RWPE2 (cell line): ENCODE measurements around the gene MICAL2.

Experiments
- ATAC-seq: fragments of 200-7000 bp; cut with Tn5 transposase; 3 replicates; pipeline ENCODE4 v1.9.1; 2021; ENCODE audit warnings: low read depth
- DNase-seq: peaks from one replicate; pipeline ENCODE4 v3.0.0-alpha.2; 2020; ENCODE audit warnings: low spot score
- H3K27ac ChIP-seq: fragments of 450-650 bp; 2 replicates; pipeline ENCODE4 v1.5.1; 2017; ENCODE audit warnings: mild to moderate bottlenecking; ENCODE audit not compliant: poor library complexity, severe bottlenecking
- H3K27me3 ChIP-seq: fragments of 250-450 bp; sonication (Bioruptor Pico); 2 replicates; pipeline ENCODE4 v1.5.1; 2021; ENCODE audit warnings: mild to moderate bottlenecking, moderate library complexity; ENCODE audit not compliant: insufficient read depth, poor library complexity, severe bottlenecking
- H3K36me3 ChIP-seq: fragments of 250-450 bp; sonication (Bioruptor Pico); 2 replicates; pipeline ENCODE4 v1.5.1; 2020; ENCODE audit warnings: low read depth, mild to moderate bottlenecking, moderate library complexity
- H3K4me1 ChIP-seq: fragments of 250-450 bp; sonication (Bioruptor Pico); 2 replicates; pipeline ENCODE4 v1.5.1; 2021; ENCODE audit warnings: mild to moderate bottlenecking, moderate library complexity; ENCODE audit not compliant: insufficient read depth, poor library complexity, severe bottlenecking
- H3K4me3 ChIP-seq: fragments of 250-450 bp; sonication (Bioruptor Pico); 2 replicates; pipeline ENCODE4 v1.5.1; 2021; ENCODE audit warnings: mild to moderate bottlenecking, moderate library complexity; ENCODE audit not compliant: severe bottlenecking
- H3K9me3 ChIP-seq: fragments of 250-450 bp; sonication (Bioruptor Pico); 2 replicates; pipeline ENCODE4 v1.5.1; 2021; ENCODE audit warnings: mild to moderate bottlenecking, moderate library complexity; ENCODE audit not compliant: severe bottlenecking
- TF ChIP-seq, protein P1 (sequence below): fragments of 450-650 bp; IDR thresholded peaks from one replicate; pipeline ENCODE4 v1.5.1; 2017; ENCODE audit warnings: mild to moderate bottlenecking, moderate library complexity; ENCODE audit not compliant: poor library complexity, severe bottlenecking

Gene MICAL2

DNA sequence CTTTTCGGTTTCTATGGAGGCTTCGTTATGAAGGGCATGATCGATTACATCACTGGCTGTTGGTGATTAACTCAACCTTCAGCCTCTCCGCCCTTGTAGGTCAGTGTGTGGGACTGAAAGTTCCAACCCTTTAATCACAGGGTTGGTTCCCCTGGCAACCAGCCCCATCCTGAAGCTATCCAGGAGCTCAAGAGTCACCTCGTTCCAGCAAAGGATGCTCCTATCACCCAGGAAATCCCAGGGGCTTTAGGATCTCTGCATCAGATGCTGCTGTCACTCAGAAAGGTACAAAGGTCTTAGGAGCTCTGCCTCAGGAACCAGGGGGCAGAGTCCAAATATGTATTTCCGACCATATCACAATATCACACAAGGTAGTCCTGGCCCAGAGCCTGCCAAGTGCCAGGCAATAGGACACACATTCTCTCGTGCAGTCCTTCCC is 143.5 kb downstream of the MICAL2 start:
- DNase-seq, result no peak
- TF ChIP-seq, protein P1, sequence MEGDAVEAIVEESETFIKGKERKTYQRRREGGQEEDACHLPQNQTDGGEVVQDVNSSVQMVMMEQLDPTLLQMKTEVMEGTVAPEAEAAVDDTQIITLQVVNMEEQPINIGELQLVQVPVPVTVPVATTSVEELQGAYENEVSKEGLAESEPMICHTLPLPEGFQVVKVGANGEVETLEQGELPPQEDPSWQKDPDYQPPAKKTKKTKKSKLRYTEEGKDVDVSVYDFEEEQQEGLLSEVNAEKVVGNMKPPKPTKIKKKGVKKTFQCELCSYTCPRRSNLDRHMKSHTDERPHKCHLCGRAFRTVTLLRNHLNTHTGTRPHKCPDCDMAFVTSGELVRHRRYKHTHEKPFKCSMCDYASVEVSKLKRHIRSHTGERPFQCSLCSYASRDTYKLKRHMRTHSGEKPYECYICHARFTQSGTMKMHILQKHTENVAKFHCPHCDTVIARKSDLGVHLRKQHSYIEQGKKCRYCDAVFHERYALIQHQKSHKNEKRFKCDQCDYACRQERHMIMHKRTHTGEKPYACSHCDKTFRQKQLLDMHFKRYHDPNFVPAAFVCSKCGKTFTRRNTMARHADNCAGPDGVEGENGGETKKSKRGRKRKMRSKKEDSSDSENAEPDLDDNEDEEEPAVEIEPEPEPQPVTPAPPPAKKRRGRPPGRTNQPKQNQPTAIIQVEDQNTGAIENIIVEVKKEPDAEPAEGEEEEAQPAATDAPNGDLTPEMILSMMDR, result no peak
- ATAC-seq, result no peak
- Histone ChIP-seq H3K4me3 (no peak overlapping the region), H3K4me1 (peaks cover 11% of the 10 kb centered on the region), H3K27ac (no peak overlapping the region), H3K36me3 (peaks cover 95% of the 10 kb centered on the region), H3K27me3 (no peaks in the 10 kb centered on the region), H3K9me3 (no peaks in the 10 kb centered on the region)

DNA sequence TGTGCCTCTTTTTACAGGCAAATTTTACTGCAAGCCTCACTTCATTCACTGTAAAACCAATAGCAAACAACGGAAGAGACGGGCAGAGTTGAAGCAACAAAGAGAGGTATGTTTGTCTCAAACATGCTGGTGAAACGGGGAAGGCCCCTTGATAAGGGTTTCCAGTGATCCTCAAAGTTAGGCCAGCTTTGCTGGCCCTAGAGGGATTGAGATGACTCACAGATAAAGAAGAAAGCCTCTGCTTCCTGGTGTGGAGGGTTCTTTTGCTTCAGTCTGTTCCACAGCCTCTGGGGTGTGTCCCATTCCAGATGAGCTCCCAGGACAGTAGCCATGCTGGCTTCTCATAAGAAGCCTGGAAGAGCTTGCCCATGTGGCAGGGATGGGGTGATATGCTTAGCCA is 148.1 kb downstream of the MICAL2 start:
- TF ChIP-seq, protein P1, result no peak
- H3K4me3 ChIP-seq, result no peak overlapping the region
- ATAC-seq (peak; percentile 63), DNase-seq (no peak)
- H3K36me3 ChIP-seq, result peaks cover 99% of the 10 kb centered on the region
- peaks cover 5% of the 10 kb centered on the region for H3K4me1 ChIP-seq
- no peaks in the 10 kb centered on the region for H3K9me3 ChIP-seq
- peak overlapping the region; percentile 37 for H3K27ac ChIP-seq
- H3K27me3 ChIP-seq, result no peaks in the 10 kb centered on the region

DNA sequence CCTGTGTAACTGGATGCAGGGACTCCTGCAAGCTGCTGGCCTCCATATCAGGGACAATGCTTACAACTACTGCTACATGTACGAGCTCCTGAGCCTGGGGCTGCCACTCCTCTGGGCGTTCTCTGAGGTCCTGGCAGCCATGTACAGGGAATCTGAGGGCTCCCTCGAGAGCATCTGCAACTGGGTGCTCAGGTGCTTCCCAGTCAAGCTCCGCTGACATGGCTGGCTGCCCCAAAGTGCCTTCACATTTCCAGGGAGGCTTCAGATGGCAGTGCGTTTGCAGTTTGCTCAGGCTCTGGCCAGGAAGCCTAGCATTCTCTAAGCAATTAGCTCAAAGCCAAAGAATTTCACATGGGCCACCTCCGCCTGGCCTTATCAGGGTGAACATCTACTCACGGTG is 149.6 kb downstream of the MICAL2 start:
- Histone ChIP-seq H3K4me1 (peaks cover 5% of the 10 kb centered on the region), H3K36me3 (peaks cover 94% of the 10 kb centered on the region), H3K4me3 (no peak overlapping the region), H3K27me3 (no peaks in the 10 kb centered on the region), H3K27ac (no peak overlapping the region), H3K9me3 (no peaks in the 10 kb centered on the region)
- TF ChIP-seq, protein P1, result no peak
- DNase-seq (no peak), ATAC-seq (no peak)

DNA sequence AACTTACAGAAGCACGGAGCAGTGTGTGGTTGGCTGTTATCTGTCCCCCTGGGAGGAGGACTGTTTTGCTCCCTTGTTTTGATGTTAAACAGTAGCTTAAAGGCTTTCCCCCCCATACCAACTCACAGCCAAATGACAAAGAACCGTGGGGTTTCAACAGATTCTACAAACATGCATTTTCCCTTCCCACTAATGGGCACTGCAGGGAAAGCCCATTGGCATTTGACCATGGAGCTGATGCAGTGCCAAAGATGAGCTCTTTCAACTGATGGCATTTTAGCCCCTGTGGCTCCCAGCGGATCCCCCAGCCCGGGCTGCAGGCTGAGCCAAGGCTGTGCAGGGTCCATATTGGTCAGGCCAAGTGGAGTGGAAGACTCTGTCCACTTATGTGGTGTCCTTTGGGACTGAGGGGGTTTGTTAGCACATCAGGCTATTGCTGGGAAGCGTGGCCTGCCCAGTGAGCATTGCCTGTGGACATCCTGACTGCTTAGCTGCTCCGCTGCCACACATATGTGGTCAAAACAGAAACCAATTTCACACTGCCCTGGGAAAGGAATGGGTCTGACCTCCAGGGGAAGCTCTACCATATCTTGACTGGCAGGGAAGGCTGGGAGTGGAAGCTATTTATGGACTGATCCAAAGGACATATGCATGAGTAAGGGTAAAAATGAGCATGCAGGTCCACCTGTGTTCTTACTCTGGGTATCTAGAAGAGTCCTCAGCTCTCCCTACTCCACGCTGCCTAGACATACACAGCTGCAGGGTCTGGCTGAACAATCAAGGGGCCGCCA is 150.5 kb downstream of the MICAL2 start:
- Histone ChIP-seq H3K4me1 (peaks cover 5% of the 10 kb centered on the region), H3K9me3 (no peaks in the 10 kb centered on the region), H3K36me3 (peaks cover 92% of the 10 kb centered on the region), H3K4me3 (no peak overlapping the region), H3K27ac (no peak overlapping the region), H3K27me3 (no peaks in the 10 kb centered on the region)
- DNase-seq (no peak), ATAC-seq (no peak)
- TF ChIP-seq, protein P1, result no peak

DNA sequence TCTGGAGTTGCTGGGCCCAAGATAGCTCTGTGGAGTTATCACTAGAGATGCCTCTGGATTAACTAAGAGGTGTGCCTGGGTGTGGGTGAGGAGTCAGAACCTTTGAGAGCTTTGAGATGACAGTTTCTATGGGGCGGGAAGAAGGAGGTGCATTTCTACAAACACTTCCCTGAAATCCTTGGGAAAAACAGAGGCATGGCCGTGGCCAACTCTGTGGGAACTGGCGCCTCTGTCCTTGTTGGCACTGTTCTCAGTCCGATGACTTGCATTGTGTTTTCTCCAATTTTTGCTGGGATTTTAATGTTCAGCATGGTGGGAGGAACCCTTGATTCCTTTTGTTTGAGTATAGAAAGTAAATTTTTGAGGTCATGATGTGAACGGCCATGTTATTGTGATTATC is 151.2 kb downstream of the MICAL2 start:
- TF ChIP-seq, protein P1, result no peak
- no peak overlapping the region for H3K4me3 ChIP-seq
- no peaks in the 10 kb centered on the region for H3K9me3 ChIP-seq
- no peak overlapping the region for H3K27ac ChIP-seq
- H3K4me1 ChIP-seq, result peaks cover 5% of the 10 kb centered on the region
- peaks cover 86% of the 10 kb centered on the region for H3K36me3 ChIP-seq
- no peak for ATAC-seq
- DNase-seq, result no peak
- no peaks in the 10 kb centered on the region for H3K27me3 ChIP-seq
